RWPE1 (cell line): ENCODE measurements around the gene BRSK2.
"Not testable (repeated sequence)": the region's sequence is repeated elsewhere in the genome, so short reads cannot be mapped to it uniquely, and the experiment has no call there.

Experiments
- CTCF ChIA-PET: fragments of 350-600 bp; sonication (Branson Sonifier 250); formaldehyde crosslinking; extraction: SDS; loops from one replicate; lab custom pipeline; 2021; lab: Yijun Ruan, JAX
- POLR2A ChIA-PET: fragments of 400-600 bp; formaldehyde crosslinking; extraction: SDS; loops from one replicate; lab custom pipeline; 2020; ENCODE audit warnings: antibody characterized with exemption; ENCODE audit not compliant: low non-redundant PET; lab: Yijun Ruan, JAX
- DNase-seq: peaks from one replicate; pipeline ENCODE4 v3.0.0; 2012; ENCODE audit warnings: low spot score
- H3K27ac ChIP-seq: fragments of 450-650 bp; 2 replicates; pipeline ENCODE4 v1.5.1; 2017
- CTCF ChIP-seq: fragments of 450-650 bp; conservative IDR thresholded peaks from 2 replicates; pipeline ENCODE4 v1.5.1; 2017; ENCODE audit warnings: low read depth, mild to moderate bottlenecking

The BRSK2 gene

GRCh38 chr11:1505480-1505879 is 115.7 kb downstream of the BRSK2 start:
- TF ChIP-seq CTCF, result no peak
- no peak overlapping the region for H3K27ac ChIP-seq
- ChIA-PET CTCF (no interaction called here), POLR2A (no interaction called here)
- no peak for DNase-seq

- ChIA-PET CTCF (interaction anchor here (1.5 kb wide), 1 partner anchor 9 kb away, joined by 3 read pairs; no protein-coding TSS in a partner anchor), POLR2A (no interaction called here)
- H3K27ac ChIP-seq, result no peak overlapping the region
- no peak for DNase-seq
- TF ChIP-seq CTCF, result no peak
These were observed 117.2 kb downstream of the BRSK2 start for GRCh38 chr11:1506981-1507380.

GRCh38 chr11:1507381-1508140 is 117.8 kb downstream of the BRSK2 start:
- no peak for TF ChIP-seq CTCF
- ChIA-PET CTCF (interaction anchor here (1.5 kb wide), 1 partner anchor 9 kb away, joined by 3 read pairs; no protein-coding TSS in a partner anchor), POLR2A (no interaction called here)
- DNase-seq, result no peak
- H3K27ac ChIP-seq, result no peak overlapping the region

GRCh38 chr11:1508491-1508891 is 118.8 kb downstream of the BRSK2 start:
- no peak for DNase-seq
- POLR2A ChIA-PET, result no interaction called here
- TF ChIP-seq CTCF, result no peak
- no peak overlapping the region for H3K27ac ChIP-seq
- CTCF ChIA-PET, result no interaction called here

GRCh38 chr11:1508986-1509385 is 119.3 kb downstream of the BRSK2 start:
- no peak for DNase-seq
- H3K27ac ChIP-seq, result no peak overlapping the region
- no peak for TF ChIP-seq CTCF
- ChIA-PET POLR2A (no interaction called here), CTCF (no interaction called here)

GRCh38 chr11:1509626-1510255 is 120.0 kb downstream of the BRSK2 start:
- DNase-seq, result no peak
- no peak for TF ChIP-seq CTCF
- no peak overlapping the region for H3K27ac ChIP-seq
- CTCF ChIA-PET, result no interaction called here
- POLR2A ChIA-PET, result no interaction called here

GRCh38 chr11:1510351-1510750 is 120.6 kb downstream of the BRSK2 start:
- CTCF ChIA-PET, result interaction anchor here (0.7 kb wide), 1 partner anchor 168 kb away, joined by 4 read pairs; no protein-coding TSS in a partner anchor
- POLR2A ChIA-PET, H3K27ac ChIP-seq, DNase-seq: not testable (repeated sequence)
